T-helper 1 cell treated with Interleukin-12 subunit alpha and Interleukin-12 subunit beta and Interleukin-4 antibody, amounts not matched to agents 30 ng/mL and 1 ng/mL, for 36 hours (primary cell): ENCODE results near the gene ALS2CL. TPM values are rescaled to one million over a fixed set of nuclear protein-coding genes. Genes with fewer than 3 reads are reported as not detected.

Experiments
- intact Hi-C: fragments of 100-400 bp; cut with micrococcal nuclease; formaldehyde crosslinking; loops from one replicate; pipeline ENCODE4 v1.15.1; 2024
- total RNA-seq: library from RNA; stranded (reverse); gene quantifications from 2 replicates; pipeline ENCODE4 v1.2.3, GENCODE V29; 2022

Gene ALS2CL
- total RNA-seq, 1 donor from 2014 or later, result 1.6 TPM

DNA sequence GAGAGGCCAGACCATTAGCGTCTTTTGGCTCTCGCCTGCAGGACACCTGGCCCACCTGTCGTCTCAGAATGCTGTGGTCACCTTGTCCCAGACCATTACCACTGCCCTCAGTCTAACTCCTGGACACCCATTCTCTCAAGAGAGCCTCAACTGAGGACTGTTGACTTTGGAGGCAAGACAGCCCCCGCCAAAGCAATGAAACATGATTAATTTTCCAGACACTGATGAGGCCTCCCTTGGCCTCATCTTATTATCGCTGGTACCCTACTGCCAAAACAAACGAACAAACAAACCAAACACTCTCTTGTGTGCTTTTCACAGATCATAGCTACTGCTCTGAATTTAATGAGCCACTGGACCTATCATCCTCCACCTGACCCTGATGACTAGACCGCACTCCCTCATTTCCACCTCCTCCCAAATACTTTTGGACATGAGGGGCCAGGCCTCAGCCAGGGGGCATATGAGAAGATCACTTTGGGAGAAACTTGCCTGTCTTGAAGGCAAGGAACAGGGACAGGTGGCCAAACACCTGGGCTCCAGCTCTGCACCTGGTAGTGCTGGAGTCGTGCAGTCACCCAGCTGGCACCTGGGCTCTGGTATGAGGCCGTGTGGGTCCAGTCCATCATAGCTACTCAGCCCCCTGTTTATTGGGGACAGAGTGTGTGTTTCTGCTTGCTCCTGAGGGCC lies 27.6 kb downstream of the ALS2CL start:
- intact Hi-C loops, result no loop called here

DNA sequence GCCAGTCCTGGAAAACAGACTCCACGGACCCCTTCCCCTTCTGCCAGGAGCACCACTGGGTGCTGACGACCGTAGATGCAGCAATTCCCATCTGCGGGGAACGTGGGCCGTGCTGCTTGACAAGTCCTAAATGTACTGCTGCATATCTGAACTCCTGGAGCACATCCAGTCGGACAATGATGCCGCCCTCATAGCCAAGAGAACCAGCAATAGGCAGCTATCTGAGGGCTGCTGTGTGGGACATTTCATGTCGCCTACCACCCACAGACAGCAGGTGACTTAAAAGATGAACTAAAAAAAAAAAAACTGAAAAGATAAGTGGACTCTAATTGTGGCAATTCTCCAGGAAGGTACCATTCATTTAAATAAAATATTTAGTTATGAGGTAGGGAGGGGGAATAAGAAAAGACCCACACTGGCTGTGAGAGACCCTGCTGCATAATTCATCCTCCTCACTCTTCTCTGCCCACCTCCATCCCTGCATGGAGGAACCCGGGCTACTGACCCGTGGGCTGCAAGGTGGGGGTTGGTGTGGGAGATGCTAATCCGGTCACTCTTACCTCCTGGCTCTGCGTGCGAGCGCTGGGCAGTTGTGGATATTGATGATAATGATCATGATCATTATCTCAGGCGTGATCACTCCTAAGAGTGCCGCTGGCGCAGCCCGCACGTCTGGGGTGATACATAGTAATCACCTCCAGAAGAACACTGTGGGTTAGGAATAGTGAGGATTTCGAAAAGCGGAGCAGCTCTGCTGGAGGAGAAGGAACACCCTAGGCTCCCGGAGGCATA lies 28.3 kb downstream of the ALS2CL start:
- intact Hi-C loops, result no loop called here

GRCh38 chr3:46664188-46664970 lies 29.1 kb downstream of the ALS2CL start:
- intact Hi-C loops, result no loop called here

GRCh38 chr3:46663591-46664135 lies 29.8 kb downstream of the ALS2CL start:
- intact Hi-C loops, result no loop called here

DNA sequence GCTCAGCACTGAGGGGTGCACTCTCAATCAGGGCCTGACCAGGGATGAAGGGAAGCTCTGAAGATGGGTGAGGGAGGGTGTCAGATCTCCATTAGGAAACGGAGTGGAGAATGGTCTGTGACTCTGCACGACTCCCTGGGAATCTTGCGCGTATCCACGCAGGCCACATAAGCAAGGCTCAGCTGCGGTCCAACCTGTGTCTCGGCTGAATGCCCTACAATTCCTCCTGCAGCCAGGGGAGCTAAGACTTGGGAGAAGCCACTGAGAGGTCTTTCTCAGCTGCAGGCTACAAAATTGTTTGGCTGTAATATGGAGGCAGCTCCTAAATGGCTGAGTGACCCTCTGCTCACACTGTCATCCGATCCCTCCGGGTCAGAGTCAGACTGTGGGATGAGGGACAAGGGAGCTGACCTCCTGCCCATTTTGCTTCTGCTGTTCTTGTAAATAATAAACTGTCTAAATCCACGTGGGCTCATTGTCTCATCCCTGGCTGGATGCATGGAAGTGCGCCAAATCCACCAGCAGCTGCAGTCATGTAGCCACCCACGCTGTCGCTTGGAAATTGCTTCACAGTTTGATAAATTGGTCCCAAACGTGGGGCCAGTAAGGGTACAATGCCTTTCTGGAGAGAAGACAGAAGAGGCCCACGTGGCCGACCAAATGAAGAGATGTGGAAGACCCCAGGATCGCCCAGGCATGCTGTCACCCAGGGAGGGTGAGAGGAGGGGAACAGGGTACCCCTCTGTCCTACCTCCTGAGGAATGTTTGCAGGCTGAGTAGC lies 30.5 kb downstream of the ALS2CL start:
- intact Hi-C loops, result no loop called here

DNA sequence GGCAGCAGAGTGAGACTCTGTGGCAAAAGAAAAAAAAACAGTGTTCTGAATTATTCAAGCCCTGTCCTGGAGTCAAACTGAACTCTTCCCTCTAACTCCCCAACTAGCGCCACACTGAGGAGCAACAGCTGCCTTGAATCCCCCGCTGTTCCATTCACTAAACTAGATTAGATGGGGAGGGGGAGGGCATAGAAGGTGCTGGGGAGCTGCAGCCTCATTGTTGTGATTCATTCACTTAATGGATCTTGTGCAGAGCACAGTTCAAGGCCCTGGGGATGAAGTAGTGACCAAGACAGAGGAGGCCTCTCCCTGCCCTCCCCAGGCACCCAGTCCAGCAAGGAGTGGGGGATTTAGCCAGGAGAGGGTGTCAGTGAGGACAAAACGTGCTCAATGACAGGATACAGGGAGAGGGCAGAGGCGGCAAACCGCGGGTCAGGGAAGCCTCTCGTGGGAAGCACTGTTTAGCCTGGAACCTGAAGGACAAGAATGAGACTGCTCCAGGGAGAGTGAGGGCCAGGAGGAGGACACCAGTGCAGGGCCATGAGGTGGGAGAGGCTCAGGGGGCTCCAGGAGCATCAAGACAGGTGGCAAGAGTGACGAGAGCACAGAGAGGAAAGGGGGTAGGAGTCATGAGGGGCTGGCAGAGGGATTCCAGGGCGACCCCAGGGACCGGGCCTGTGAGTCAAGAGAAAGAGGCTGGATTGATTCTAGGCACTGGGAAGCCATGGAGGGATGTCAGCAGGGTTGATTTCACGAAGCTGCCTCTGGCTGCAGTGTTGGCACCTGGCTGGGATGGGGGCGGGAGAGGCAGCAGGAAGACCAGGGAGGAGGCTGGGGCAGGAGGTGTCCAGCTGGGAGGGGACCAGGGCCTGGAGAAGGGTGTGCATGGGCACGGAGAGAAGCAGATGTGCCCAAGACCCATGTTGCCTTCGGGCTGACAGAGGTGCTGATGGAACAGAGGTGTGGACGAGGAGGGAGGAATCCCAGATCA lies 31.4 kb downstream of the ALS2CL start:
- intact Hi-C loops, result no loop called here

DNA sequence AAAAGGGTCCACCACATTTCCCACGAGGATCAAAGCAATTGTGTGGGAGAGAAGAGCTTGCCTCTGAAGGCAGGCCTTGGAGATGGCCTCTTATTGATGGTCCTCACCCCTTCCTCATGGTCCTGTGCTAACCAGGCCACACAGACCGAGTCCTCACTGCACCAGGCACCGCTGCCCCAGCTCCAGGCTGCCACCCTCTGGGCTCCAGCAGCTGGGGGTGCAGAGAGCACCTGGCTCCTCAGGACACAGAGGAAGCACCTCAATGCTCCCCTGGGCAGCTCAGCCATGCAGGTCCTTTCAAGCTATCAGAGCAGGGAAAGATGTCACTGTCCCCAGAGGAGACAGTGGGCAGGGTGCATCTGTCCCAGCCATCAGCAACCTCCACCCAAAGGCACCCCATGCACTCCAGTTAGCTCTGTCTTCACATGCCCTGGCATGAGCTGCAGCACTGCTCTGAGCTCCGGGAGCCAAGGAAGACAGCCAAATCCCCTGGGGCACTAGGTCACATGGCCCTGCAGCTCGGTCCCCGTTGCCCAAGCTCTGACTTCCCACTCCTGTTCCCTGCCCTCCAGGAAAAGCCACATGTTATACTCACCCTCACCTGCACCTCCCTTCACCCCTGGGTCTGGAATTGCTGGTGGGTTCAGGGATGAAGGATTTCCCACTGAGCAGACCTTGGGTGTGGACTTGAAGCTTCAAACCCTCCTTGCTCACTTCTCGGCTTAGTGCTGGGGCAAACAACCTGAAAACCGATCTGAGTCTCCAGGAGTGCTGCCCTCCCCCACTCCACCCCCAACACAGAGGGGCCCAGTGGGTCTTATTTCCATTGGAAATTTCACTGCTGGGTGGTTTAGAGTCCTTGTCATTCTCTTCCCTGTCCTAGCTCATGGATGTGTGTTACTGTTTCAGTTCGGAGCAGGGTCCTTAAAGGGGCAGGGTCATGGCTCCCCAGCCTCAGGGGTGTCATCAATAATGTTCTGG lies 32.6 kb downstream of the ALS2CL start:
- intact Hi-C loops, result no loop called here

- intact Hi-C loops, result no loop called here
Measured at GRCh38 chr3:46660003-46660402, 33.5 kb downstream of the ALS2CL start.

DNA sequence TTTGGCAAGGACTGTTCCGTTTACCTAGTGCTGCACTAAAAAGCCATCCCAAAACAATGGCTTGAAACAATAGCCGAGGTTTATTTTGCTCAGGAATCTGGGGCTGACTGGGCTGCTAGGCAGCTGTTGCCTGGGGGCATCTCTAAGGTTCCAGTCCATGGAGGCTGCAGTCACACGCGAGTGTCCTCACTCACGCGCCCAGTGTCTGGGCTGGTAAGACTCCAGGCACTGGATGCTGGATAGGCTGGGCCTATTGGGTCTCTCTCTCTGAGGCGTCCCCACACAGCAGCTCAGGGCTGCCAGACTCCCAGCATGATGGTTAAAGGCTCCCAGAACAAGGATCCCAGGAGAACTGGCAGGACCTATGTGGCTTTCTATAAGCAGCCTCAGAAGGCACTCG lies 34.2 kb downstream of the ALS2CL start:
- intact Hi-C loops, result no loop called here

DNA sequence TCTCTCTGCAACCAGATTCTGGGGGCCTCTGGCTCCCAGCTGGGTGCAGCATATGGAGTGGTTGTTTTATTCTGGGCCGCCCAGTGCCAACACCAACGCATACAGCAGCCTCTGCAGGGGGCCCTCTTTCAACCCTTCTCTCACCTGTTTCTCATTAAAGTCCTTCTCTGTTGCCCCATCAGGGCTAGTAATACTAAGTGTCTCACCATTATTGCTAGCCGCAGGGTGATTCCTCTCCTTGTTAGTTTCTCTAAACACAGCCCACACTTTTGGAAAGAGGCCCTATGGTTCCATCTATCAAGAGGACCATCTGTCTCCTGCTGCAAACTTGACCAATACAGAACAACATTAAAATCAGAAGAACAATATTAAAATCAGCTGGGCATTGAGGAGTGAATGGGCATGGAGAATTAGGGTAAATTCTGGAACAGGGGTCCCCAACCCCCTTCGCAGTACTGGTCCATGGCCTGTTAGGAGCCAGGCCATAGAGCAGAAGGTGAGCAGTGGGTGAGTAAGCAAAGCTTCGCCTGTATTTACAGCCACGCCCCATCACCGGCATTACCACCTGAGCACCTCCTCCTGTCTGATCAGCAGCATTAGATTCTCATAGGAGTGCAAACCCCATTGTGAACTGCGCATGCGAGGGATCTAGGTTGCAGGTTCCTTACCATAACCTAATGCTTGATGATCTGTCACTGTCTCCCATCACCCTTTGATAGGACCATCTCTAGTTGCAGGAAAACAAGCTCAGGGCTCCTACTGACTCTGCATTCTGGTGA lies 36.5 kb downstream of the ALS2CL start:
- intact Hi-C loops, result no loop called here

GRCh38 chr3:46655271-46655670 lies 38.2 kb downstream of the ALS2CL start:
- intact Hi-C loops, result no loop called here

DNA sequence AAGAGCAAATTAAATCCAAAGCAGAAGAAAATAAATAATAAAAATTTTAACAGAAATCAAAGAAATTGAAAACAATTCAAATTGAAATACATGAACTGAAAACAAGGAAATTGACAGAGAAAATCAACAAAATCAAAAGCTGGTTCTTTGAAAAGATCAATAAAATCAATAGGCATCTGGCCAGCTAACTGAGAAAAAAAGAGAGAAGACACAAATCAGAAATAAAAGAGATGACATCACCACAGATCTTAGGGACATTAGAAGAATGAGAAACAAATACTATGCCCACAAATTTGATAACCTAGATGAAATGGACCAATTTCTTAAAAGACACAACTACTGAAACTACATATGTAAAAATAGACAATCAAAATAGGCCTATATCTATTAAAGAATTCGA lies 42.4 kb downstream of the ALS2CL start:
- intact Hi-C loops, result no loop called here

GRCh38 chr3:46649436-46649835 lies 44.0 kb downstream of the ALS2CL start:
- intact Hi-C loops, result no loop called here

DNA sequence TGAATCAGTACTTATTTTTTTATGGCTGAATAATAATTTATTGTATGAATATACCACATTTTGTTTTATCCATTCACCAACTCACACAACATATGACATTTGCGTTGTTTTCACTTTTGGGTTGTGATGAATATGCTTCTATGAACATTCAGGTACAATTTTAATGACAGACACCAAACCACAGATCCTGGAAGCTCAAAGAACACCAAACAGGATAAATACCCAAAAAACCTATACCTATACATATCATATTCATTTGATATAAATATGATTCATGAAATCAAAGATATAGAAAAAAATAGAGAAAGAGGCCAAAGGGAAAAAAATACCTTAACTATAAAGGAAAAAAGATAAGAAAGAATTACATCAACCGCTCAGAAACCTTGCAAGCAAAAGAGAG lies 45.4 kb downstream of the ALS2CL start:
- intact Hi-C loops, result no loop called here

DNA sequence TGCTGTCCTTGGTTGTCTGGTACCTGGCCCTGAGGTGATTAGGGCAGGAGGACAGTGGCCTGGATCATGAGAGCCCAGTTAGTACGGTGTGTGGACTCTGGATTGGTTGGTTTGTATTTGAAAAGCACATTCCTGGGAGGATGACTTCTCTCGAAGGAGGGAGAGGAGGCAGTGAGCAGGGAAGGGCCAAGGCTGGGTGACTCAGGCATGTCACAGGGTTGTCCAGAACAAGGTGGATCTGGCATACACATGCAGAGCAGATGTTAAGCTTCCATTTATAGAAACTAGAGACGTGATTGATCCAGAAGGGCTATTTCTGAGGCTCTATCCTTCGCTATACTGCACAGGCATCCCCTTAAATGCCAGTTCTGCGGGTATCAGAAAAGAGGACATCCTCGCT lies 46.8 kb downstream of the ALS2CL start:
- intact Hi-C loops, result no loop called here

DNA sequence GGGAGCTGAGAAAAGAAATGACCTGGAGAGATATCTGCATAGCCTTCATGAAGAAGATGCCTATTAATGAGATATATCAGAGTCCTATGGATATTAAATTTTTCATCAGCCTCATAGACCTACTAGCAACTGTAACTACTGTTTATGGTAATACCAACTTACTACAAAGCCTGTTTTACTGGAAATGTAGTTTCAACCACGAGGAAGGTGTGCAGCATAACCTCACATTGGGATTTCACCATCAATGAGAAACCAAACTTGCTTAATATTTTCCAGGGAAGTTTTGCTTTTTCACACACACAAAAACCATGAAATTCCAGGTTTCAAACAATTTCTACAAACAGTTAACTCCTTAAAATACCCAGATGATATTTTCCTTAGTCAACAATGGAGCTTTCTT lies 49.8 kb downstream of the ALS2CL start:
- intact Hi-C loops, result no loop called here

- intact Hi-C loops, result no loop called here
Measured at GRCh38 chr3:46642971-46643370, 50.5 kb downstream of the ALS2CL start.

DNA sequence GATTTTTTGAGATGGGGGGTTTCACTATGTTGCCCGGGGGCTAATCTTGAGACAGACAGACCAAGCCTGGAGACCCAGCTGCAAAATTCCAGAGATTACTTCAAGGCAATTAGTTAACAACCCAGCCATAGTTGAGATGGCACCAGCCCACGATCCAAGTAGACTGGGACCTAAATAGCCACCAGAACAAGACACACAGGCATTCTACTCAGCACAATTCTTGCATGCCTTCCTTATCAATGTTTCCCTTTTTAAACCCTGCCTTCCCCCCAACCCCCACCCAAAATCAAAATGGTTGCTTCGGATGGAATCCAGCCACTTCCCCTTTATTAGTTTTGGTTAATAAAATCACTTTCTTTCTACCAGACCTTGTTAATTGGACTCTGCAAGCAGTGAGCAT lies 52.6 kb downstream of the ALS2CL start:
- intact Hi-C loops, result no loop called here
